HPDE6-E6E7 (cell line): Measurements from ENCODE around the gene DAP3.
"Not testable (repeated sequence)": the region's sequence is repeated elsewhere in the genome, so short reads cannot be mapped to it uniquely, and the experiment has no call there.

Source experiments
- DNase-seq: peaks from one replicate; pipeline ENCODE4 v3.0.0; 2011; ENCODE audit warnings: missing footprints; ENCODE audit errors: extremely low spot score

DAP3 gene

GRCh38 chr1:155717041-155717440 is 28.1 kb downstream of the DAP3 start:
- DNase-seq = no peak

GRCh38 chr1:155718524-155719115 is 29.7 kb downstream of the DAP3 start:
- not testable (repeated sequence) for DNase-seq

GRCh38 chr1:155719703-155720102 is 30.8 kb downstream of the DAP3 start:
- DNase-seq = no peak

- DNase-seq = no peak
Measured at GRCh38 chr1:155725142-155725541, 36.3 kb downstream of the DAP3 start.

- peak; percentile 13 for DNase-seq
Measured at GRCh38 chr1:155729031-155729898, 40.4 kb downstream of the DAP3 start.

- DNase-seq = no peak
Measured at GRCh38 chr1:155740995-155741394, 52.1 kb downstream of the DAP3 start.

- no peak for DNase-seq
Measured at GRCh38 chr1:155741908-155742307, 53.0 kb downstream of the DAP3 start.

- no peak for DNase-seq
Measured at GRCh38 chr1:155744711-155745283, 55.9 kb downstream of the DAP3 start.

- peak; percentile 64 for DNase-seq
Measured at GRCh38 chr1:155745284-155746228, 56.7 kb downstream of the DAP3 start.

- DNase-seq = not testable (repeated sequence)
Measured at GRCh38 chr1:155747586-155747985, 58.7 kb downstream of the DAP3 start.

- DNase-seq = not testable (repeated sequence)
Measured at GRCh38 chr1:155748141-155748540, 59.2 kb downstream of the DAP3 start.

GRCh38 chr1:155759017-155759416 is 70.1 kb downstream of the DAP3 start:
- DNase-seq = not testable (repeated sequence)

- peak; percentile 58 for DNase-seq
Measured at GRCh38 chr1:155759966-155760630, 71.2 kb downstream of the DAP3 start.

- peak; percentile 29 for DNase-seq
Measured at GRCh38 chr1:155760751-155761475, 72.0 kb downstream of the DAP3 start.

- DNase-seq = no peak
Measured at GRCh38 chr1:155761736-155762405, 73.0 kb downstream of the DAP3 start.

GRCh38 chr1:155763090-155763815 is 74.4 kb downstream of the DAP3 start:
- peak; percentile 42 for DNase-seq

- not testable (repeated sequence) for DNase-seq
Measured at GRCh38 chr1:155763989-155764388, 75.1 kb downstream of the DAP3 start.

GRCh38 chr1:155767399-155767989 is 78.6 kb downstream of the DAP3 start:
- DNase-seq = not testable (repeated sequence)

- DNase-seq = no peak
Measured at GRCh38 chr1:155769257-155769656, 80.4 kb downstream of the DAP3 start.
